IMR-90 (cell line): ENCODE data around the gene ASMTL. TPM values are rescaled to one million over a fixed set of nuclear protein-coding genes. Genes with fewer than 3 reads are reported as not detected.
"Not testable (repeated sequence)": the region's sequence is repeated elsewhere in the genome, so short reads cannot be mapped to it uniquely, and the experiment has no call there.

Source experiments
- ATAC-seq: fragments of 200-7000 bp; cut with Tn5 transposase; 2 replicates; pipeline ENCODE4 v1.9.1; 2020; ENCODE audit warnings: low read depth, mild to moderate bottlenecking, moderate library complexity
- BruUV-seq: library from RNA; stranded (reverse); fragments of 400-500 nt; replicated peaks from 2 replicates; lab custom pipeline; 2021; lab: Mats Ljungman, UMichigan
- CTCF ChIA-PET: fragments of 300-600 bp; formaldehyde crosslinking; extraction: SDS; loops from one replicate; lab custom pipeline; 2021; ENCODE audit warnings: antibody characterized with exemption; lab: Yijun Ruan, JAX
- POLR2A ChIA-PET: fragments of 300-600 bp; sonication (Branson Sonifier 250); formaldehyde crosslinking; loops from one replicate; lab custom pipeline; 2022; ENCODE audit warnings: antibody characterized with exemption; ENCODE audit not compliant: unreplicated experiment; lab: Charles Lee
- DNase-seq: peaks from one replicate; pipeline ENCODE4 v3.0.0; 2013
- H2AFZ ChIP-seq: replicated peaks from 2 replicates; pipeline ENCODE3; 2013; ENCODE audit warnings: low read length, mild to moderate bottlenecking; ENCODE audit not compliant: poor library complexity
- H2AK5ac ChIP-seq: 2 replicates; pipeline ENCODE4 v1.6.1; 2013; ENCODE audit warnings: low read depth, low read length, inconsistent platforms
- H2AK9ac ChIP-seq: replicated peaks from 2 replicates; pipeline ENCODE3; 2013; ENCODE audit warnings: mild to moderate bottlenecking, low read depth, low read length, moderate library complexity; ENCODE audit not compliant: poor library complexity
- H2BK120ac ChIP-seq: 2 replicates; pipeline ENCODE4 v1.6.1; 2013; ENCODE audit warnings: low read depth, low read length, inconsistent platforms
- H2BK15ac ChIP-seq: 3 replicates; pipeline ENCODE4 v1.6.1; 2013; ENCODE audit warnings: low read depth, low read length, inconsistent platforms
- H2BK20ac ChIP-seq: 2 replicates; pipeline ENCODE4 v1.6.1; 2013; ENCODE audit warnings: low read depth, mild to moderate bottlenecking, inconsistent platforms, low read length, moderate library complexity
- H2BK5ac ChIP-seq: 2 replicates; pipeline ENCODE4 v1.6.1; 2013; ENCODE audit warnings: mild to moderate bottlenecking, low read depth, low read length, inconsistent platforms; ENCODE audit not compliant: poor library complexity, severe bottlenecking
- H3K14ac ChIP-seq: replicated peaks from 2 replicates; pipeline ENCODE4 v1.6.1; 2013; ENCODE audit warnings: low read depth, low read length, inconsistent platforms
- H3K18ac ChIP-seq: 2 replicates; pipeline ENCODE4 v1.6.1; 2013; ENCODE audit warnings: low read depth, low read length, control low read depth
- H3K23ac ChIP-seq: 2 replicates; pipeline ENCODE4 v1.6.1; 2013; ENCODE audit warnings: low read depth, low read length, inconsistent platforms
- H3K27ac ChIP-seq: 2 replicates; pipeline ENCODE4 v1.5.1; 2013; ENCODE audit warnings: mild to moderate bottlenecking, control low read depth, low read length; ENCODE audit not compliant: insufficient read depth
- H3K27me3 ChIP-seq: 2 replicates; pipeline ENCODE4 v1.6.1; 2013; ENCODE audit warnings: low read length; ENCODE audit not compliant: control insufficient read depth, insufficient read depth
- H3K36me3 ChIP-seq: 2 replicates; pipeline ENCODE4 v1.6.1; 2013; ENCODE audit warnings: low read length, mixed read lengths; ENCODE audit not compliant: control insufficient read depth, insufficient read depth
- H3K4ac ChIP-seq: 2 replicates; pipeline ENCODE4 v1.6.1; 2013; ENCODE audit warnings: low read depth, low read length, inconsistent platforms
- H3K4me1 ChIP-seq: 2 replicates; pipeline ENCODE4 v1.6.1; 2013; ENCODE audit warnings: low read length, mixed read lengths; ENCODE audit not compliant: control insufficient read depth, insufficient read depth
- H3K4me2 ChIP-seq: 2 replicates; pipeline ENCODE4 v1.6.1; 2013; ENCODE audit warnings: low read depth, mild to moderate bottlenecking, control low read depth, low read length, moderate library complexity
- H3K4me3 ChIP-seq: 2 replicates; pipeline ENCODE4 v1.5.1; 2013; ENCODE audit warnings: low read depth, mild to moderate bottlenecking, control low read depth, low read length, moderate library complexity; ENCODE audit not compliant: insufficient read depth
- H3K56ac ChIP-seq: 2 replicates; pipeline ENCODE4 v1.6.1; 2013; ENCODE audit warnings: low read length, inconsistent platforms; ENCODE audit not compliant: insufficient read depth; ENCODE audit errors: extremely low read depth
- H3K79me1 ChIP-seq, 2 experiments: 2 replicates each; pipeline ENCODE4 v1.6.1; 2013; ENCODE audit warnings: low read length in 2 of 2, inconsistent platforms in 1 of 2, low read depth in 1 of 2
- H3K9ac ChIP-seq: 2 replicates; pipeline ENCODE4 v1.6.1; 2013; ENCODE audit warnings: low read depth, low read length, control low read depth
- H3K9me1 ChIP-seq: 2 replicates; pipeline ENCODE4 v1.6.1; 2013; ENCODE audit warnings: low read length, inconsistent platforms; ENCODE audit not compliant: insufficient read depth
- H3K9me3 ChIP-seq: 2 replicates; pipeline ENCODE4 v1.6.1; 2013; ENCODE audit warnings: low read length; ENCODE audit not compliant: control insufficient read depth, insufficient read depth
- H4K20me1 ChIP-seq: 2 replicates; pipeline ENCODE4 v1.6.1; 2013; ENCODE audit warnings: low read length, inconsistent platforms; ENCODE audit not compliant: insufficient read depth
- H4K5ac ChIP-seq: 2 replicates; pipeline ENCODE4 v1.6.1; 2013; ENCODE audit warnings: mild to moderate bottlenecking, low read depth, low read length, control low read depth
- H4K8ac ChIP-seq, 2 experiments: 2 replicates each; pipeline ENCODE4 v1.6.1; 2013; ENCODE audit warnings: low read depth in 2 of 2, low read length in 2 of 2, control low read depth in 1 of 2, inconsistent platforms in 1 of 2
- H4K91ac ChIP-seq: 2 replicates; pipeline ENCODE4 v1.6.1; 2013; ENCODE audit warnings: low read depth, low read length, inconsistent platforms; ENCODE audit not compliant: insufficient read depth
- WGBS, 2 experiments: methylation state at CpG; one replicate each; pipeline versions ENCODE4 v1.1.5 to v1.1.7; 2013; ENCODE audit warnings: missing lambda C conversion rate in 2 of 2; ENCODE audit not compliant: insufficient read length in 1 of 2; ENCODE audit errors: extremely low coverage in 2 of 2; 5-methylcytosine and 5-hydroxymethylcytosine counted together
- dilution Hi-C: fragments of 300-500 bp; cut with HindIII; formaldehyde crosslinking; loops from one replicate; pipeline ENCODE4 v1.14.3; 2018; ENCODE audit warnings: low sequenced_read_pairs; ENCODE audit not compliant: unreplicated experiment
- in situ Hi-C: fragments of 300-500 bp; cut with MboI; formaldehyde crosslinking; loops from 3 replicates; pipeline ENCODE4 v1.14.3; 2019; ENCODE audit warnings: low sequenced_read_pairs, inconsistent platforms, mixed read lengths
- intact Hi-C: fragments of 100-400 bp; cut with micrococcal nuclease; formaldehyde crosslinking; loops from 2 replicates; pipeline ENCODE4 v1.10.0; 2022
- polyA plus RNA-seq, 3 experiments: library from polyadenylated mRNA; depleted of rRNA; stranded (reverse); fragments of >200 nt; gene quantifications; 2 replicates each; pipeline ENCODE4 v1.2.3, GENCODE V29; 2012; ENCODE audit warnings: low replicate concordance in 1 of 3
- total RNA-seq: library from RNA; depleted of rRNA; stranded (reverse); fragments of >200 nt; gene quantifications from 2 replicates; pipeline ENCODE4 v1.2.3, GENCODE V29; 2012

Gene ASMTL
- total and polyA plus RNA-seq, 2 of the 4 experiments (the other 2 are of a cell fraction): 13.4 to 33.4 TPM

- CTCF ChIA-PET, BruUV-seq, H3K27me3 ChIP-seq, H3K4me3 ChIP-seq, H2AFZ ChIP-seq, H3K4ac ChIP-seq, H3K18ac ChIP-seq, H3K4me1 ChIP-seq, H4K91ac ChIP-seq, H3K9me1 ChIP-seq, H3K4me2 ChIP-seq, in situ Hi-C loops, H3K23ac ChIP-seq, POLR2A ChIA-PET, H3K14ac ChIP-seq, H2BK5ac ChIP-seq, H4K5ac ChIP-seq, dilution Hi-C loops, H3K27ac ChIP-seq, H3K9ac ChIP-seq, H2AK9ac ChIP-seq, H3K36me3 ChIP-seq, DNase-seq, H2BK120ac ChIP-seq, H2AK5ac ChIP-seq, H4K8ac ChIP-seq, H3K9me3 ChIP-seq, ATAC-seq, H4K20me1 ChIP-seq, H2BK15ac ChIP-seq, H2BK20ac ChIP-seq, H3K56ac ChIP-seq: not testable (repeated sequence)
- 100% methylated on average over 8 of the region's 13 CpGs; no CpG with 5 or more reads in 1 of the 2 experiments for WGBS, 2 experiments
- intact Hi-C loops: loop anchor here (10.0 kb wide), 1 partner anchor 52 kb away; the partner anchor contains the start of gene SLC25A6
- H3K79me1 ChIP-seq: peaks cover 20 to 48% of the 10 kb centered on the region in 2 experiments
These were observed 5.4 kb downstream of the ASMTL start for GRCh38 chrX:1446984-1447968.
